OCI-M1 (cell line): ENCODE results near the gene CACNG7.

Experiments used
- DNase-seq: peaks from one replicate; lab custom pipeline; 2025; lab: John Stamatoyannopoulos, UW

The CACNG7 gene

GRCh38 chr19:53879140-53880081 lies 29.7 kb upstream of the CACNG7 start:
- DNase-seq: peak; percentile 97

- no peak for DNase-seq
Observed at GRCh38 chr19:53880711-53881481, 28.2 kb upstream of the CACNG7 start.

GRCh38 chr19:53881482-53882390 lies 27.3 kb upstream of the CACNG7 start, which contains the start of gene PRKCG:
Gene PRKCG, plus strand, starts transcription at chr19:53882197. Its CDS starts 298 bp downstream, at chr19:53882495.
- DNase-seq: peak; percentile 52

- DNase-seq: no peak
Observed at GRCh38 chr19:53882391-53883050, 26.6 kb upstream of the CACNG7 start.

GRCh38 chr19:53883231-53883661 lies 25.8 kb upstream of the CACNG7 start:
- DNase-seq: no peak

GRCh38 chr19:53883741-53884140 lies 25.3 kb upstream of the CACNG7 start:
- no peak for DNase-seq

GRCh38 chr19:53884256-53884655 lies 24.8 kb upstream of the CACNG7 start:
- no peak for DNase-seq

GRCh38 chr19:53885036-53885435 lies 24.0 kb upstream of the CACNG7 start:
- DNase-seq: no peak

GRCh38 chr19:53892301-53892980 lies 16.6 kb upstream of the CACNG7 start:
- no peak for DNase-seq

- DNase-seq: peak; percentile 36
Observed at GRCh38 chr19:53892981-53893325, 16.1 kb upstream of the CACNG7 start.

GRCh38 chr19:53894707-53895106 lies 14.4 kb upstream of the CACNG7 start:
- DNase-seq: no peak

GRCh38 chr19:53896682-53897081 lies 12.4 kb upstream of the CACNG7 start:
- DNase-seq: no peak

- DNase-seq: no peak
Observed at GRCh38 chr19:53897459-53897858, 11.6 kb upstream of the CACNG7 start.

GRCh38 chr19:53898166-53898565 lies 10.9 kb upstream of the CACNG7 start:
- no peak for DNase-seq

GRCh38 chr19:53898636-53899341 lies 10.3 kb upstream of the CACNG7 start:
- no peak for DNase-seq

- no peak for DNase-seq
Observed at GRCh38 chr19:53900191-53900860, 8.8 kb upstream of the CACNG7 start.

GRCh38 chr19:53903055-53903680 lies 5.9 kb upstream of the CACNG7 start:
- DNase-seq: peak; percentile 58

GRCh38 chr19:53904909-53905308 lies 4.2 kb upstream of the CACNG7 start:
- no peak for DNase-seq

- DNase-seq: no peak
Observed at GRCh38 chr19:53905787-53906186, 3.3 kb upstream of the CACNG7 start.
